Adipocyte (in vitro differentiated cells): ENCODE data around the gene SARM1.

ENCODE experiments used
- DNase-seq: peaks from one replicate; pipeline ENCODE4 v3.0.0-alpha.2; 2015; ENCODE audit warnings: low read depth
- H3K27me3 ChIP-seq: replicated peaks from 2 replicates; pipeline ENCODE4 v1.7.0; 2013; ENCODE audit warnings: mild to moderate bottlenecking, low read length, moderate library complexity; ENCODE audit not compliant: control insufficient read depth, insufficient read depth
- H3K36me3 ChIP-seq: 2 replicates; pipeline ENCODE4 v1.7.0; 2013; ENCODE audit warnings: low read length, mild to moderate bottlenecking, moderate library complexity; ENCODE audit not compliant: control insufficient read depth, insufficient read depth, severe bottlenecking
- H3K4me1 ChIP-seq: 2 replicates; pipeline ENCODE4 v1.7.0; 2013; ENCODE audit warnings: mild to moderate bottlenecking, low read length, moderate library complexity; ENCODE audit not compliant: control insufficient read depth, insufficient read depth
- H3K4me3 ChIP-seq: 2 replicates; pipeline ENCODE4 v1.7.0; 2013; ENCODE audit warnings: mild to moderate bottlenecking, low read length, moderate library complexity
- H3K9ac ChIP-seq: 2 replicates; pipeline ENCODE4 v1.7.0; 2013; ENCODE audit warnings: mild to moderate bottlenecking, low read length, moderate library complexity
- H3K9me3 ChIP-seq: 2 replicates; pipeline ENCODE4 v1.7.0; 2013; ENCODE audit warnings: mild to moderate bottlenecking, low read length, moderate library complexity; ENCODE audit not compliant: control insufficient read depth

SARM1 gene

GRCh38 chr17:28390141-28390540, 18.6 kb downstream of the SARM1 start:
- H3K4me1 ChIP-seq, result peaks cover 17% of the 10 kb centered on the region
- no peaks in the 10 kb centered on the region for H3K27me3 ChIP-seq
- no peaks in the 10 kb centered on the region for H3K9me3 ChIP-seq
- H3K36me3 ChIP-seq, result peaks cover 8% of the 10 kb centered on the region
- no peak overlapping the region for H3K9ac ChIP-seq
- no peak for DNase-seq
- H3K4me3 ChIP-seq, result no peak overlapping the region

- H3K4me1 ChIP-seq, result peaks cover 19% of the 10 kb centered on the region
- no peaks in the 10 kb centered on the region for H3K9me3 ChIP-seq
- no peak for DNase-seq
- H3K27me3 ChIP-seq, result no peaks in the 10 kb centered on the region
- H3K4me3 ChIP-seq, result no peak overlapping the region
- H3K9ac ChIP-seq, result no peak overlapping the region
- peaks cover 8% of the 10 kb centered on the region for H3K36me3 ChIP-seq
Observed at GRCh38 chr17:28390563-28390962, 19.1 kb downstream of the SARM1 start.

- H3K4me3 ChIP-seq, result no peak overlapping the region
- DNase-seq, result no peak
- H3K4me1 ChIP-seq, result peaks cover 19% of the 10 kb centered on the region
- no peaks in the 10 kb centered on the region for H3K9me3 ChIP-seq
- no peaks in the 10 kb centered on the region for H3K27me3 ChIP-seq
- H3K9ac ChIP-seq, result no peak overlapping the region
- H3K36me3 ChIP-seq, result peaks cover 8% of the 10 kb centered on the region
Observed at GRCh38 chr17:28390984-28391383, 19.5 kb downstream of the SARM1 start.

- Histone ChIP-seq H3K4me1 (peaks cover 20% of the 10 kb centered on the region), H3K9ac (no peak overlapping the region), H3K9me3 (no peaks in the 10 kb centered on the region), H3K4me3 (no peak overlapping the region), H3K36me3 (peaks cover 8% of the 10 kb centered on the region), H3K27me3 (no peaks in the 10 kb centered on the region)
- no peak for DNase-seq
Observed at GRCh38 chr17:28391401-28391800, 19.9 kb downstream of the SARM1 start.

- H3K27me3 ChIP-seq, result no peaks in the 10 kb centered on the region
Observed at GRCh38 chr17:28392491-28392890, 21.0 kb downstream of the SARM1 start.

GRCh38 chr17:28394337-28395116, 23.0 kb downstream of the SARM1 start:
- H3K36me3 ChIP-seq, result peaks cover 8% of the 10 kb centered on the region
- H3K27me3 ChIP-seq, result no peaks in the 10 kb centered on the region
- H3K4me1 ChIP-seq, result peaks cover 49% of the 10 kb centered on the region
- H3K4me3 ChIP-seq, result no peak overlapping the region
- DNase-seq, result peak; percentile 48
- no peak overlapping the region for H3K9ac ChIP-seq
- no peaks in the 10 kb centered on the region for H3K9me3 ChIP-seq

More at GRCh38 chr17:28392491-28392890, 21.0 kb downstream of the SARM1 start:
- no peak overlapping the region for H3K9ac ChIP-seq
- H3K9me3 ChIP-seq, result no peaks in the 10 kb centered on the region
- peaks cover 31% of the 10 kb centered on the region for H3K4me1 ChIP-seq
- H3K4me3 ChIP-seq, result no peak overlapping the region
- DNase-seq, result no peak
- peaks cover 8% of the 10 kb centered on the region for H3K36me3 ChIP-seq

- Histone ChIP-seq H3K4me1 (peaks cover 49% of the 10 kb centered on the region), H3K36me3 (peaks cover 4% of the 10 kb centered on the region), H3K9ac (no peak overlapping the region), H3K27me3 (no peaks in the 10 kb centered on the region), H3K4me3 (no peak overlapping the region), H3K9me3 (no peaks in the 10 kb centered on the region)
- no peak for DNase-seq
Observed at GRCh38 chr17:28395426-28395825, 23.9 kb downstream of the SARM1 start.

GRCh38 chr17:28395968-28396367, 24.5 kb downstream of the SARM1 start:
- DNase-seq, result no peak
- no peaks in the 10 kb centered on the region for H3K27me3 ChIP-seq
- no peak overlapping the region for H3K9ac ChIP-seq
- H3K4me3 ChIP-seq, result no peak overlapping the region
- H3K36me3 ChIP-seq, result peaks cover 4% of the 10 kb centered on the region
- peaks cover 49% of the 10 kb centered on the region for H3K4me1 ChIP-seq
- H3K9me3 ChIP-seq, result no peaks in the 10 kb centered on the region

- peaks cover 49% of the 10 kb centered on the region for H3K4me1 ChIP-seq
- no peaks in the 10 kb centered on the region for H3K9me3 ChIP-seq
- DNase-seq, result no peak
- H3K9ac ChIP-seq, result no peak overlapping the region
- no peak overlapping the region for H3K4me3 ChIP-seq
- H3K27me3 ChIP-seq, result no peaks in the 10 kb centered on the region
- peaks cover 8% of the 10 kb centered on the region for H3K36me3 ChIP-seq
Observed at GRCh38 chr17:28396635-28397239, 25.2 kb downstream of the SARM1 start.

GRCh38 chr17:28397275-28397674, 25.8 kb downstream of the SARM1 start:
- Histone ChIP-seq H3K9ac (no peak overlapping the region), H3K9me3 (no peaks in the 10 kb centered on the region), H3K4me1 (peaks cover 49% of the 10 kb centered on the region), H3K36me3 (peaks cover 13% of the 10 kb centered on the region), H3K4me3 (no peak overlapping the region), H3K27me3 (no peaks in the 10 kb centered on the region)
- no peak for DNase-seq

GRCh38 chr17:28397687-28398279, 26.3 kb downstream of the SARM1 start:
- Histone ChIP-seq H3K4me3 (no peak overlapping the region), H3K9ac (no peak overlapping the region), H3K4me1 (peaks cover 46% of the 10 kb centered on the region), H3K36me3 (peaks cover 17% of the 10 kb centered on the region), H3K27me3 (no peaks in the 10 kb centered on the region), H3K9me3 (no peaks in the 10 kb centered on the region)
- no peak for DNase-seq
